ENCODE measurements around the gene SLC46A2. TPM values are rescaled to one million over a fixed set of nuclear protein-coding genes. Genes with fewer than 3 reads are reported as not detected.

The SLC46A2 gene
- total and polyA plus RNA-seq, 4 donors: 0.11 to 0.54 (median 0.22) TPM

GRCh38 chr9:112842555-112842954, 48.1 kb downstream of the SLC46A2 start:
- H3K36me3 ChIP-seq (ENCODE audit: control insufficient read depth, insufficient read depth, low read length): peaks cover 4% of the 10 kb centered on the region
- no peak overlapping the region for H3K27ac ChIP-seq (ENCODE audit: low read depth, low read length)
- no peak for DNase-seq (ENCODE audit: low read depth in 4 of 6, low spot score in 6 of 6)
- no peaks in the 10 kb centered on the region for H3K27me3 ChIP-seq (ENCODE audit: control insufficient read depth, insufficient read depth, low read length)
- H3K4me3 ChIP-seq (ENCODE audit: low read depth, low read length): no peak overlapping the region
- H3K4me1 ChIP-seq (ENCODE audit: control insufficient read depth, insufficient read depth, low read length): peaks cover 8% of the 10 kb centered on the region
- WGBS (ENCODE audit: insufficient coverage): 90% methylated on average over 2 of the region's 4 CpGs
- no peaks in the 10 kb centered on the region for H3K9me3 ChIP-seq (ENCODE audit: control insufficient read depth, insufficient read depth, low read length)

- peaks cover 4% of the 10 kb centered on the region for H3K36me3 ChIP-seq (ENCODE audit: control insufficient read depth, insufficient read depth, low read length)
- no peaks in the 10 kb centered on the region for H3K27me3 ChIP-seq (ENCODE audit: control insufficient read depth, insufficient read depth, low read length)
- no peak overlapping the region for H3K27ac ChIP-seq (ENCODE audit: low read depth, low read length)
- no peak overlapping the region for H3K4me3 ChIP-seq (ENCODE audit: low read depth, low read length)
- H3K9me3 ChIP-seq (ENCODE audit: control insufficient read depth, insufficient read depth, low read length): no peaks in the 10 kb centered on the region
- peaks cover 8% of the 10 kb centered on the region for H3K4me1 ChIP-seq (ENCODE audit: control insufficient read depth, insufficient read depth, low read length)
- 38% methylated on average over 1 of the region's 3 CpGs for WGBS (ENCODE audit: insufficient coverage)
- DNase-seq (ENCODE audit: low read depth in 4 of 6, low spot score in 6 of 6): peak in 3 of 6 donors; percentile 15 to 54 (median 42)
Measured at GRCh38 chr9:112841261-112841660, 49.4 kb downstream of the SLC46A2 start.

GRCh38 chr9:112839331-112839730, 51.3 kb downstream of the SLC46A2 start:
- Histone ChIP-seq H3K27ac (ENCODE audit: low read depth, low read length) (no peak overlapping the region), H3K36me3 (ENCODE audit: control insufficient read depth, insufficient read depth, low read length) (peaks cover 4% of the 10 kb centered on the region), H3K4me1 (ENCODE audit: control insufficient read depth, insufficient read depth, low read length) (peaks cover 8% of the 10 kb centered on the region), H3K4me3 (ENCODE audit: low read depth, low read length) (no peak overlapping the region), H3K27me3 (ENCODE audit: control insufficient read depth, insufficient read depth, low read length) (no peaks in the 10 kb centered on the region), H3K9me3 (ENCODE audit: control insufficient read depth, insufficient read depth, low read length) (no peaks in the 10 kb centered on the region)
- no peak for DNase-seq (ENCODE audit: low read depth in 4 of 6, low spot score in 6 of 6)
- WGBS (ENCODE audit: insufficient coverage): 97% methylated on average over 5 of the region's 8 CpGs

- no peak overlapping the region for H3K4me3 ChIP-seq (ENCODE audit: low read depth, low read length)
- no peaks in the 10 kb centered on the region for H3K9me3 ChIP-seq (ENCODE audit: control insufficient read depth, insufficient read depth, low read length)
- WGBS (ENCODE audit: insufficient coverage): 90% methylated on average over 2 of the region's 2 CpGs
- peaks cover 4% of the 10 kb centered on the region for H3K36me3 ChIP-seq (ENCODE audit: control insufficient read depth, insufficient read depth, low read length)
- DNase-seq (ENCODE audit: low read depth in 4 of 6, low spot score in 6 of 6): no peak
- no peaks in the 10 kb centered on the region for H3K27me3 ChIP-seq (ENCODE audit: control insufficient read depth, insufficient read depth, low read length)
- peaks cover 8% of the 10 kb centered on the region for H3K4me1 ChIP-seq (ENCODE audit: control insufficient read depth, insufficient read depth, low read length)
- no peak overlapping the region for H3K27ac ChIP-seq (ENCODE audit: low read depth, low read length)
Measured at GRCh38 chr9:112838342-112838741, 52.3 kb downstream of the SLC46A2 start.

GRCh38 chr9:112836394-112836793, 54.3 kb downstream of the SLC46A2 start:
- H3K4me3 ChIP-seq (ENCODE audit: low read depth, low read length): no peak overlapping the region
- no peaks in the 10 kb centered on the region for H3K27me3 ChIP-seq (ENCODE audit: control insufficient read depth, insufficient read depth, low read length)
- DNase-seq (ENCODE audit: low read depth in 4 of 6, low spot score in 6 of 6): no peak
- peaks cover 3% of the 10 kb centered on the region for H3K4me1 ChIP-seq (ENCODE audit: control insufficient read depth, insufficient read depth, low read length)
- peaks cover 4% of the 10 kb centered on the region for H3K36me3 ChIP-seq (ENCODE audit: control insufficient read depth, insufficient read depth, low read length)
- 81% methylated on average over 3 of the region's 3 CpGs for WGBS (ENCODE audit: insufficient coverage)
- no peaks in the 10 kb centered on the region for H3K9me3 ChIP-seq (ENCODE audit: control insufficient read depth, insufficient read depth, low read length)
- H3K27ac ChIP-seq (ENCODE audit: low read depth, low read length): no peak overlapping the region

- Histone ChIP-seq H3K9me3 (ENCODE audit: control insufficient read depth, insufficient read depth, low read length) (no peaks in the 10 kb centered on the region), H3K4me3 (ENCODE audit: low read depth, low read length) (no peak overlapping the region), H3K27ac (ENCODE audit: low read depth, low read length) (no peak overlapping the region), H3K36me3 (ENCODE audit: control insufficient read depth, insufficient read depth, low read length) (no peaks in the 10 kb centered on the region), H3K27me3 (ENCODE audit: control insufficient read depth, insufficient read depth, low read length) (no peaks in the 10 kb centered on the region), H3K4me1 (ENCODE audit: control insufficient read depth, insufficient read depth, low read length) (no peaks in the 10 kb centered on the region)
- 100% methylated on average over 2 of the region's 4 CpGs for WGBS (ENCODE audit: insufficient coverage)
- no peak for DNase-seq (ENCODE audit: low read depth in 4 of 6, low spot score in 6 of 6)
Measured at GRCh38 chr9:112833081-112833480, 57.6 kb downstream of the SLC46A2 start.

GRCh38 chr9:112831969-112832368, 58.7 kb downstream of the SLC46A2 start:
- no peak for DNase-seq (ENCODE audit: low read depth in 4 of 6, low spot score in 6 of 6)
- 88% methylated on average over 3 of the region's 3 CpGs for WGBS (ENCODE audit: insufficient coverage)
- Histone ChIP-seq H3K36me3 (ENCODE audit: control insufficient read depth, insufficient read depth, low read length) (no peaks in the 10 kb centered on the region), H3K4me3 (ENCODE audit: low read depth, low read length) (no peak overlapping the region), H3K27ac (ENCODE audit: low read depth, low read length) (no peak overlapping the region), H3K27me3 (ENCODE audit: control insufficient read depth, insufficient read depth, low read length) (no peaks in the 10 kb centered on the region), H3K4me1 (ENCODE audit: control insufficient read depth, insufficient read depth, low read length) (no peaks in the 10 kb centered on the region), H3K9me3 (ENCODE audit: control insufficient read depth, insufficient read depth, low read length) (no peaks in the 10 kb centered on the region)

- H3K36me3 ChIP-seq (ENCODE audit: control insufficient read depth, insufficient read depth, low read length): no peaks in the 10 kb centered on the region
- no peak overlapping the region for H3K4me3 ChIP-seq (ENCODE audit: low read depth, low read length)
- 89% methylated on average over 4 of the region's 5 CpGs for WGBS (ENCODE audit: insufficient coverage)
- H3K9me3 ChIP-seq (ENCODE audit: control insufficient read depth, insufficient read depth, low read length): no peaks in the 10 kb centered on the region
- H3K27ac ChIP-seq (ENCODE audit: low read depth, low read length): no peak overlapping the region
- no peaks in the 10 kb centered on the region for H3K27me3 ChIP-seq (ENCODE audit: control insufficient read depth, insufficient read depth, low read length)
- H3K4me1 ChIP-seq (ENCODE audit: control insufficient read depth, insufficient read depth, low read length): no peaks in the 10 kb centered on the region
- no peak for DNase-seq (ENCODE audit: low read depth in 4 of 6, low spot score in 6 of 6)
Measured at GRCh38 chr9:112831281-112831851, 59.3 kb downstream of the SLC46A2 start.

Other genes with a start within 250 kb of the SLC46A2 start
- gene INIP, start 172.8 kb downstream of the SLC46A2 start, total RNA-seq: 10 to 100 TPM; 25.2 to 28.0 TPM
- 10 to 100 TPM; 25.9 to 29.0 TPM for gene INIP, start 172.8 kb downstream of the SLC46A2 start, polyA plus RNA-seq (ENCODE audit: insufficient read length in 2 of 2)
- 10 to 100 TPM; 21.5 to 31.8 TPM for gene SNX30, start 140.1 kb downstream of the SLC46A2 start, total RNA-seq
- 10 to 100 TPM; 18.1 to 22.6 TPM for gene SNX30, start 140.1 kb downstream of the SLC46A2 start, polyA plus RNA-seq (ENCODE audit: insufficient read length in 2 of 2)
- 10 to 100 TPM; 14.1 to 14.9 TPM for gene ZNF883, start 121.3 kb upstream of the SLC46A2 start, total RNA-seq
- 10 to 100 TPM; 18.6 to 19.1 TPM for gene ZNF883, start 121.3 kb upstream of the SLC46A2 start, polyA plus RNA-seq (ENCODE audit: insufficient read length in 2 of 2)
- gene ZFP37, start 165.8 kb upstream of the SLC46A2 start, total RNA-seq: 10 to 100 TPM; 12.6 to 15.5 TPM
- gene ZFP37, start 165.8 kb upstream of the SLC46A2 start, polyA plus RNA-seq (ENCODE audit: insufficient read length in 2 of 2): 10 to 100 TPM; 12.6 to 15.3 TPM